GM23248 (cell line): ENCODE results near the gene AGRN. TPM values are rescaled to one million over a fixed set of nuclear protein-coding genes. Genes with fewer than 3 reads are reported as not detected.

Experiments used
- DNase-seq: peaks from one replicate; pipeline ENCODE4 v3.0.0-alpha.2; 2015
- H2AFZ ChIP-seq: fragments of 200-600 bp; sonication (generic); 2 replicates; pipeline ENCODE4 v1.6.1; 2016; ENCODE audit warnings: antibody characterized with exemption
- H3F3A ChIP-seq: fragments of 200-600 bp; sonication (generic); 2 replicates; pipeline ENCODE4 v1.6.1; 2016; ENCODE audit warnings: mild to moderate bottlenecking, antibody characterized with exemption, mixed run types; ENCODE audit not compliant: insufficient read depth
- H3K27ac ChIP-seq: fragments of 200-600 bp; sonication (generic); 2 replicates; pipeline ENCODE4 v1.5.1; 2016; ENCODE audit warnings: mild to moderate bottlenecking
- H3K27me3 ChIP-seq: fragments of 200-600 bp; sonication (generic); replicated peaks from 2 replicates; pipeline ENCODE4 v1.6.1; 2016; ENCODE audit warnings: mild to moderate bottlenecking; ENCODE audit not compliant: insufficient read depth
- H3K36me3 ChIP-seq: fragments of 200-600 bp; sonication (generic); 2 replicates; pipeline ENCODE4 v1.6.1; 2016; ENCODE audit warnings: low read depth, mild to moderate bottlenecking
- H3K4me1 ChIP-seq: fragments of 200-600 bp; sonication (generic); 2 replicates; pipeline ENCODE4 v1.6.1; 2016; ENCODE audit warnings: mild to moderate bottlenecking; ENCODE audit not compliant: insufficient read depth
- H3K4me2 ChIP-seq: fragments of 200-600 bp; sonication (generic); one replicate; pipeline ENCODE4 v1.6.1; 2016; ENCODE audit warnings: mild to moderate bottlenecking; ENCODE audit not compliant: unreplicated experiment
- H3K4me3 ChIP-seq: fragments of 200-600 bp; sonication (generic); 2 replicates; pipeline ENCODE4 v1.5.1; 2016; ENCODE audit warnings: mild to moderate bottlenecking
- H3K79me2 ChIP-seq: fragments of 200-600 bp; sonication (generic); 2 replicates; pipeline ENCODE4 v1.6.1; 2016; ENCODE audit warnings: mild to moderate bottlenecking; ENCODE audit not compliant: insufficient read depth
- H3K9ac ChIP-seq: fragments of 200-600 bp; sonication (generic); 2 replicates; pipeline ENCODE4 v1.6.1; 2016; ENCODE audit warnings: mild to moderate bottlenecking
- H3K9me2 ChIP-seq: fragments of 200-600 bp; sonication (generic); 2 replicates; pipeline ENCODE4 v1.6.1; 2016; ENCODE audit warnings: mixed run types, mild to moderate bottlenecking, moderate library complexity; ENCODE audit not compliant: insufficient read depth
- H3K9me3 ChIP-seq: fragments of 200-600 bp; sonication (generic); one replicate; pipeline ENCODE4 v1.6.1; 2017; ENCODE audit warnings: low read depth
- H4K20me1 ChIP-seq: fragments of 200-600 bp; sonication (generic); 2 replicates; pipeline ENCODE4 v1.6.0; 2016; ENCODE audit not compliant: insufficient read depth
- EZH2 ChIP-seq: fragments of 200-600 bp; sonication (generic); IDR thresholded peaks from 2 replicates; pipeline ENCODE4 v1.6.1; 2018; ENCODE audit warnings: antibody characterized with exemption, mild to moderate bottlenecking; ENCODE audit not compliant: insufficient read depth, poor library complexity, severe bottlenecking
- EZH2phosphoT487 ChIP-seq: fragments of 200-600 bp; sonication (generic); IDR thresholded peaks from 2 replicates; pipeline ENCODE4 v1.6.1; 2018; ENCODE audit warnings: antibody characterized with exemption, moderate library complexity, mild to moderate bottlenecking, low read depth; ENCODE audit not compliant: insufficient read depth
- WGBS, 2 experiments: methylation state at CpG; one replicate each; pipeline ENCODE4 v1.1.6; 2015 to 2017; ENCODE audit warnings: low lambda C conversion rate in 2 of 2, low coverage in 1 of 2; ENCODE audit errors: missing lambda C conversion rate in 2 of 2; 5-methylcytosine and 5-hydroxymethylcytosine counted together
- in situ Hi-C: fragments of 300-500 bp; cut with MboI; formaldehyde crosslinking; loops from 2 replicates; pipeline ENCODE4 v1.15.0; 2020
- polyA plus RNA-seq: library from polyadenylated mRNA; unstranded; fragments of >200 nt; fragmentation: Nextera tagmentation; extraction: Ambion mirVana; gene quantifications from 2 replicates; pipeline ENCODE4 v1.2.1, GENCODE V29; 2016
- total RNA-seq: library from RNA; depleted of rRNA; stranded (reverse); fragments of >200 nt; shearing (Covaris generic); gene quantifications from 2 replicates; pipeline ENCODE4 v1.2.3, GENCODE V29; 2014

AGRN gene
- total and polyA plus RNA-seq, 2 experiments from 2014 or later: 1.4 to 43.2 TPM

GRCh38 chr1:1034439-1034781, 14.5 kb downstream of the AGRN start:
- no peaks in the 10 kb centered on the region for H3K36me3 ChIP-seq
- in situ Hi-C loops: no loop called here
- no peaks in the 10 kb centered on the region for H4K20me1 ChIP-seq
- H3K9me2 ChIP-seq: no peaks in the 10 kb centered on the region
- H3K27me3 ChIP-seq: peaks cover 8% of the 10 kb centered on the region
- H3K79me2 ChIP-seq: no peaks in the 10 kb centered on the region
- H3F3A ChIP-seq: no peaks in the 10 kb centered on the region
- WGBS, 2 experiments: 19% methylated on average over 23 to 29 of the region's 30 CpGs
- TF ChIP-seq EZH2 (no peak), EZH2phosphoT487 (no peak)
- no peak overlapping the region for H3K27ac ChIP-seq
- H3K9ac ChIP-seq: no peak overlapping the region
- no peak overlapping the region for H3K4me3 ChIP-seq
- no peaks in the 10 kb centered on the region for H3K9me3 ChIP-seq
- H2AFZ ChIP-seq: no peak overlapping the region
- no peaks in the 10 kb centered on the region for H3K4me1 ChIP-seq
- no peak overlapping the region for H3K4me2 ChIP-seq
- DNase-seq: peak; percentile 39

- Histone ChIP-seq H3F3A (no peaks in the 10 kb centered on the region), H3K27ac (no peak overlapping the region), H3K9me2 (no peaks in the 10 kb centered on the region), H3K9me3 (no peaks in the 10 kb centered on the region), H4K20me1 (no peaks in the 10 kb centered on the region), H2AFZ (no peak overlapping the region), H3K79me2 (no peaks in the 10 kb centered on the region), H3K9ac (no peak overlapping the region), H3K27me3 (peaks cover 8% of the 10 kb centered on the region), H3K4me2 (no peak overlapping the region), H3K4me1 (no peaks in the 10 kb centered on the region), H3K36me3 (no peaks in the 10 kb centered on the region), H3K4me3 (no peak overlapping the region)
- WGBS, 2 experiments: 88 to 90% methylated on average over 16 to 19 of the region's 19 CpGs
- TF ChIP-seq EZH2phosphoT487 (no peak), EZH2 (no peak)
- DNase-seq: no peak
- in situ Hi-C loops: no loop called here
These were observed 15.5 kb downstream of the AGRN start for GRCh38 chr1:1035291-1035943.

GRCh38 chr1:1037366-1038327, 17.7 kb downstream of the AGRN start:
- WGBS, 2 experiments: 86 to 89% methylated on average over 30 of the region's 30 CpGs
- in situ Hi-C loops: no loop called here

GRCh38 chr1:1038694-1039093, 18.8 kb downstream of the AGRN start:
- no peak overlapping the region for H2AFZ ChIP-seq
- WGBS, 2 experiments: 91 to 94% methylated on average over 6 of the region's 6 CpGs
- H3K9me2 ChIP-seq: no peaks in the 10 kb centered on the region

More at GRCh38 chr1:1037366-1038327, 17.7 kb downstream of the AGRN start:
- H3K27ac ChIP-seq: no peak overlapping the region
- no peaks in the 10 kb centered on the region for H3K36me3 ChIP-seq
- H3K9me3 ChIP-seq: no peaks in the 10 kb centered on the region
- TF ChIP-seq EZH2 (no peak), EZH2phosphoT487 (no peak)
- no peaks in the 10 kb centered on the region for H4K20me1 ChIP-seq
- no peaks in the 10 kb centered on the region for H3K4me1 ChIP-seq
- no peaks in the 10 kb centered on the region for H3K79me2 ChIP-seq
- no peaks in the 10 kb centered on the region for H3K9me2 ChIP-seq
- no peak overlapping the region for H2AFZ ChIP-seq
- DNase-seq: no peak
- no peaks in the 10 kb centered on the region for H3F3A ChIP-seq
- H3K4me3 ChIP-seq: no peak overlapping the region
- peaks cover 8% of the 10 kb centered on the region for H3K27me3 ChIP-seq
- H3K9ac ChIP-seq: no peak overlapping the region
- no peak overlapping the region for H3K4me2 ChIP-seq

More at GRCh38 chr1:1038694-1039093, 18.8 kb downstream of the AGRN start:
- no peak for DNase-seq
- in situ Hi-C loops: no loop called here
- no peak overlapping the region for H3K9ac ChIP-seq
- no peaks in the 10 kb centered on the region for H3K9me3 ChIP-seq
- H3K27ac ChIP-seq: no peak overlapping the region
- H4K20me1 ChIP-seq: no peaks in the 10 kb centered on the region
- H3K36me3 ChIP-seq: no peaks in the 10 kb centered on the region
- H3K4me1 ChIP-seq: no peaks in the 10 kb centered on the region
- H3K4me2 ChIP-seq: no peak overlapping the region
- TF ChIP-seq EZH2phosphoT487: no peak
- TF ChIP-seq EZH2: no peak
- no peaks in the 10 kb centered on the region for H3F3A ChIP-seq
- no peak overlapping the region for H3K4me3 ChIP-seq
- H3K79me2 ChIP-seq: no peaks in the 10 kb centered on the region
- H3K27me3 ChIP-seq: peaks cover 8% of the 10 kb centered on the region
